Common myeloid progenitor, CD34-positive (primary cell): ENCODE results near the gene ADAM11.

Source experiments
- CTCF ChIA-PET: fragments of 350-600 bp; sonication (Branson Sonifier 250); formaldehyde crosslinking; loops from one replicate; lab custom pipeline; 2021; ENCODE audit warnings: antibody characterized with exemption; lab: Charles Lee
- POLR2A ChIA-PET: fragments of 350-600 bp; sonication (Branson Sonifier 250); formaldehyde crosslinking; loops from one replicate; lab custom pipeline; 2021; ENCODE audit warnings: antibody characterized with exemption; lab: Charles Lee
- DNase-seq, 3 donors: peaks; one replicate each; pipeline versions ENCODE4 v3.0.0 to v3.0.0-alpha.2; 2013
- H3K27ac ChIP-seq, 2 experiments: 1 replicate in 1 of 2; 2 replicates in 1 of 2; pipeline ENCODE4 v1.7.0; 2013; ENCODE audit warnings: inconsistent platforms in 2 of 2, low read length in 2 of 2, mild to moderate bottlenecking in 2 of 2, low read depth in 1 of 2, moderate library complexity in 1 of 2; ENCODE audit not compliant: severe bottlenecking in 2 of 2, insufficient read depth in 1 of 2, poor library complexity in 1 of 2
- H3K27me3 ChIP-seq, 5 experiments: replicated peaks in 2 of 5; 1 replicate in 3 of 5; 2 replicates in 2 of 5; pipeline versions ENCODE4 v1.6.1 to v1.7.0; 2013; ENCODE audit warnings: low read length in 4 of 5, mild to moderate bottlenecking in 2 of 5, moderate library complexity in 2 of 5, inconsistent platforms in 1 of 5; ENCODE audit not compliant: insufficient read depth in 5 of 5, control insufficient read depth in 4 of 5
- H3K36me3 ChIP-seq, 4 experiments: 1 replicate in 2 of 4; 2 replicates in 2 of 4; pipeline versions ENCODE4 v1.6.1 to v1.7.0; 2013; ENCODE audit warnings: low read length in 3 of 4, control low read depth in 1 of 4, mild to moderate bottlenecking in 1 of 4; ENCODE audit not compliant: control insufficient read depth in 4 of 4, insufficient read depth in 4 of 4
- H3K4me1 ChIP-seq, 4 experiments: 1 replicate in 3 of 4; 2 replicates in 1 of 4; pipeline versions ENCODE4 v1.6.1 to v1.7.1; 2013; ENCODE audit warnings: low read length in 3 of 4, mild to moderate bottlenecking in 3 of 4, control low read depth in 1 of 4, inconsistent platforms in 1 of 4, moderate library complexity in 1 of 4; ENCODE audit not compliant: control insufficient read depth in 4 of 4, insufficient read depth in 4 of 4; ENCODE audit errors: control extremely low read depth in 1 of 4
- H3K4me3 ChIP-seq, 7 experiments: 1 replicate in 4 of 7; 2 replicates in 3 of 7; pipeline versions ENCODE4 v1.5.1 to v1.7.0; 2013; ENCODE audit warnings: mild to moderate bottlenecking in 7 of 7, low read length in 6 of 7, moderate library complexity in 6 of 7, inconsistent platforms in 2 of 7, low read depth in 2 of 7, control low read depth in 1 of 7; ENCODE audit not compliant: insufficient read depth in 4 of 7, control insufficient read depth in 1 of 7; ENCODE audit errors: extremely low read depth in 1 of 7
- H3K9me3 ChIP-seq, 5 experiments: 1 replicate in 4 of 5; 2 replicates in 1 of 5; pipeline versions ENCODE4 v1.6.1 to v1.7.1; 2013; ENCODE audit warnings: low read length in 4 of 5, mild to moderate bottlenecking in 2 of 5, inconsistent platforms in 1 of 5, low read depth in 1 of 5, moderate library complexity in 1 of 5; ENCODE audit not compliant: control insufficient read depth in 4 of 5, insufficient read depth in 2 of 5; ENCODE audit errors: control extremely low read depth in 1 of 5
- WGBS: methylation state at CpG from one replicate; pipeline ENCODE4 v1.1.5; 2013; ENCODE audit not compliant: insufficient coverage; 5-methylcytosine and 5-hydroxymethylcytosine counted together

The ADAM11 gene

GRCh38 chr17:44795421-44795820 is 36.6 kb downstream of the ADAM11 start:
- no peak overlapping the region for H3K4me3 ChIP-seq
- CTCF ChIA-PET = no interaction called here
- DNase-seq = no peak
- H3K27me3 ChIP-seq = no peaks in the 10 kb centered on the region
- H3K4me1 ChIP-seq = peaks cover 0 to 15% (median 6%) of the 10 kb centered on the region in 4 experiments
- POLR2A ChIA-PET = interaction anchor here (0.6 kb wide), 1 partner anchor 42 kb away, joined by 3 read pairs; no protein-coding TSS in a partner anchor
- H3K9me3 ChIP-seq = no peaks in the 10 kb centered on the region
- no peak overlapping the region for H3K27ac ChIP-seq
- H3K36me3 ChIP-seq = no peaks in the 10 kb centered on the region
- WGBS = 94% methylated on average over 8 of the region's 9 CpGs

- CTCF ChIA-PET = interaction anchor here (4.1 kb wide), 1 partner anchor 15 kb away, joined by 23 read pairs; no protein-coding TSS in a partner anchor
- Histone ChIP-seq H3K27me3 (no peaks in the 10 kb centered on the region), H3K9me3 (no peaks in the 10 kb centered on the region), H3K4me3 (no peak overlapping the region), H3K4me1 (peaks cover 0 to 15% (median 6%) of the 10 kb centered on the region in 4 experiments), H3K36me3 (no peaks in the 10 kb centered on the region), H3K27ac (no peak overlapping the region)
- WGBS = 87% methylated on average over 9 of the region's 10 CpGs
- POLR2A ChIA-PET = no interaction called here
- DNase-seq = no peak
Measured at GRCh38 chr17:44795928-44796327, 37.1 kb downstream of the ADAM11 start.

GRCh38 chr17:44796731-44797130 is 37.9 kb downstream of the ADAM11 start:
- ChIA-PET CTCF (interaction anchor here (4.1 kb wide), 1 partner anchor 15 kb away, joined by 23 read pairs; no protein-coding TSS in a partner anchor), POLR2A (no interaction called here)
- Histone ChIP-seq H3K27me3 (no peaks in the 10 kb centered on the region), H3K9me3 (no peaks in the 10 kb centered on the region), H3K36me3 (no peaks in the 10 kb centered on the region), H3K4me3 (no peak overlapping the region), H3K27ac (no peak overlapping the region), H3K4me1 (peaks cover 0 to 15% (median 6%) of the 10 kb centered on the region in 4 experiments)
- 98% methylated on average over 7 of the region's 9 CpGs for WGBS
- DNase-seq = no peak

GRCh38 chr17:44797802-44798201 is 39.0 kb downstream of the ADAM11 start:
- H3K36me3 ChIP-seq = no peaks in the 10 kb centered on the region
- H3K4me1 ChIP-seq = peaks cover 0 to 15% (median 6%) of the 10 kb centered on the region in 4 experiments
- ChIA-PET POLR2A (interaction anchor here (0.6 kb wide), 1 partner anchor 39 kb away, joined by 3 read pairs; no protein-coding TSS in a partner anchor), CTCF (interaction anchor here (0.6 to 4.1 kb wide), 4 partner anchors 12 to 265 kb away, joined by 3 to 23 read pairs (median 4); no protein-coding TSS in a partner anchor)
- no peaks in the 10 kb centered on the region for H3K9me3 ChIP-seq
- no peaks in the 10 kb centered on the region for H3K27me3 ChIP-seq
- no peak overlapping the region for H3K4me3 ChIP-seq
- 98% methylated on average over 11 of the region's 11 CpGs for WGBS
- no peak for DNase-seq
- no peak overlapping the region for H3K27ac ChIP-seq

DNA sequence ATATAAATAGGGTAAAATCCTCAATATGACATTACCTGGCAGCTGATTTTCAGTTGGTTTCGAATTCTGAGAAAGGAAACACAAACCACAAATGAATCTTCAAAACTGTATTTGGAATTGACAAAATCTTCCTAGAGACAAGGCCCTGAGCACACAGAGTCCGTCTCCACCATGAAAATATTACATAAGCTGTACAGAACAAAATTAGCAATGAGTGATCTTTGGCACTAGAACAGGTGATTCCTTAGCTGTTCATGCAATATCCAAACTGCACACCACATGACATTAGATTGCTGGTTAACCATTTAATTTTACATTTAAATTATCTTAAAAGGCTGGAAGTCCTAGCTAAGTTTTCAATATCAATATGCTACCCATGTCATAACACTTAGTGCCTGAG is 39.6 kb downstream of the ADAM11 start:
- POLR2A ChIA-PET = interaction anchor here (0.6 kb wide), 1 partner anchor 38 kb away, joined by 3 read pairs; no protein-coding TSS in a partner anchor
- Histone ChIP-seq H3K36me3 (no peaks in the 10 kb centered on the region), H3K27ac (no peak overlapping the region), H3K27me3 (no peaks in the 10 kb centered on the region), H3K9me3 (no peaks in the 10 kb centered on the region), H3K4me3 (no peak overlapping the region), H3K4me1 (peaks cover 0 to 15% (median 6%) of the 10 kb centered on the region in 4 experiments)
- no peak for DNase-seq
- CTCF ChIA-PET = interaction anchor here (0.6 to 4.1 kb wide), 4 partner anchors 12 to 266 kb away, joined by 3 to 23 read pairs (median 4); no protein-coding TSS in a partner anchor
- WGBS = 60% methylated on average over 1 of the region's 2 CpGs

GRCh38 chr17:44801880-44802279 is 43.1 kb downstream of the ADAM11 start:
- 100% methylated on average over 3 of the region's 5 CpGs for WGBS
- Histone ChIP-seq H3K9me3 (no peaks in the 10 kb centered on the region), H3K27me3 (no peaks in the 10 kb centered on the region), H3K4me1 (no peaks in the 10 kb centered on the region), H3K27ac (no peak overlapping the region), H3K4me3 (no peak overlapping the region), H3K36me3 (no peaks in the 10 kb centered on the region)
- POLR2A ChIA-PET = no interaction called here
- CTCF ChIA-PET = interaction anchor here (0.5 kb wide), 1 partner anchor 393 kb away, joined by 3 read pairs; no protein-coding TSS in a partner anchor
- DNase-seq = no peak

GRCh38 chr17:44804302-44805089 is 45.7 kb downstream of the ADAM11 start:
- 96% methylated on average over 9 of the region's 10 CpGs for WGBS
- Histone ChIP-seq H3K36me3 (no peaks in the 10 kb centered on the region), H3K27ac (no peak overlapping the region), H3K4me3 (no peak overlapping the region), H3K27me3 (no peaks in the 10 kb centered on the region), H3K4me1 (no peaks in the 10 kb centered on the region), H3K9me3 (no peaks in the 10 kb centered on the region)
- ChIA-PET CTCF (no interaction called here), POLR2A (no interaction called here)
- DNase-seq = no peak
